ENCODE results near the gene PARP11. TPM values are rescaled to one million over a fixed set of nuclear protein-coding genes. Genes with fewer than 3 reads are reported as not detected.
"Not testable (repeated sequence)": the region's sequence is repeated elsewhere in the genome, so short reads cannot be mapped to it uniquely, and the experiment has no call there.

The PARP11 gene
- total RNA-seq, 1 donor from 2014 or later, result 19.0 TPM

DNA sequence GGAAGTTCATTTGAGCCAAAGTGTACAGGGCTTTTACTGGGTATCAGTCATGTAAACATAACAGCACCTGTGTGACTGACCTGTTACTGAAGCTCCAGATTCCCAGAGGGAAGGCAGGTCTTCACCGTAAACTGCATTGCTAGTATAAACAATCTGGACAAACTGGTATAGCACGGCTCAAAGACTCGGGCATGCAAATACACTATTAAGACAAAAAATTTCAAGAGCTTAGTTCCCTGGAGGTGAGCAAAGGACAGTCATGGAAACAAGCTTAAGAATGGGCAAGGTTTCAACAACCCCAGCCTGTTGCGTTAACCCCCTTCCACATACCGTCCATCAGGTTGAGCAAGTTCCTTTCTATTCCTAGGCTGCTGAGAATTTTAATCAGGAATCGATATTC lies 9.4 kb downstream of the PARP11 start:
- no peaks in the 10 kb centered on the region for H3K27me3 Mint-ChIP-seq (ENCODE audit: unreplicated experiment)
- DNase-seq, result no peak
- peaks cover 1% of the 10 kb centered on the region for H3K9me3 Mint-ChIP-seq (ENCODE audit: unreplicated experiment)
- no peaks in the 10 kb centered on the region for H3K4me1 Mint-ChIP-seq (ENCODE audit: low read depth, unreplicated experiment)
- TF ChIP-seq, protein P1, sequence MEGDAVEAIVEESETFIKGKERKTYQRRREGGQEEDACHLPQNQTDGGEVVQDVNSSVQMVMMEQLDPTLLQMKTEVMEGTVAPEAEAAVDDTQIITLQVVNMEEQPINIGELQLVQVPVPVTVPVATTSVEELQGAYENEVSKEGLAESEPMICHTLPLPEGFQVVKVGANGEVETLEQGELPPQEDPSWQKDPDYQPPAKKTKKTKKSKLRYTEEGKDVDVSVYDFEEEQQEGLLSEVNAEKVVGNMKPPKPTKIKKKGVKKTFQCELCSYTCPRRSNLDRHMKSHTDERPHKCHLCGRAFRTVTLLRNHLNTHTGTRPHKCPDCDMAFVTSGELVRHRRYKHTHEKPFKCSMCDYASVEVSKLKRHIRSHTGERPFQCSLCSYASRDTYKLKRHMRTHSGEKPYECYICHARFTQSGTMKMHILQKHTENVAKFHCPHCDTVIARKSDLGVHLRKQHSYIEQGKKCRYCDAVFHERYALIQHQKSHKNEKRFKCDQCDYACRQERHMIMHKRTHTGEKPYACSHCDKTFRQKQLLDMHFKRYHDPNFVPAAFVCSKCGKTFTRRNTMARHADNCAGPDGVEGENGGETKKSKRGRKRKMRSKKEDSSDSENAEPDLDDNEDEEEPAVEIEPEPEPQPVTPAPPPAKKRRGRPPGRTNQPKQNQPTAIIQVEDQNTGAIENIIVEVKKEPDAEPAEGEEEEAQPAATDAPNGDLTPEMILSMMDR (IDR thresholded peaks at IDR 0.05; ENCODE audit: partially characterized antibody, unreplicated experiment), result no peak
- H3K36me3 Mint-ChIP-seq (ENCODE audit: unreplicated experiment), result peaks cover 20% of the 10 kb centered on the region
- H3K27ac Mint-ChIP-seq (ENCODE audit: unreplicated experiment), result no peak overlapping the region
- H3K4me3 Mint-ChIP-seq (ENCODE audit: unreplicated experiment), result no peak overlapping the region

DNA sequence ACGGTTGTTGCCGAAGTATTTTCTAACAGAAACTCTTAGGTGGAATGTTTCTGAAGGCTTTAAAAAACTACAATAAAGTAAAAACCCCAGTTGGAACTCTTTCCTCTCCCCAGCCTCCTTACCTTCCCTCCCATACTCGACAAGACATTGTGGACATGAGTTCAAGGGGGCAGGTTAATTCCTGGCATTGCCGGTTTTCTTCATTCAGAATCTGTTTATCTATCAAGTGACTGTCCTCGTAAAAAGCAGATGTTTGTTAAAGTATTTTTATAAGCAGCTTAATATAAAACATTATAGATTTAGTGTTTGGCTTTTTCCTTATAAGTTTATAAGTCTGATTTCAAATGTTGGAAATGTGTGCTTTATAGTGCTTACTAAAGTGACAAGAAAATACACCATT lies 30.7 kb downstream of the PARP11 start:
- no peaks in the 10 kb centered on the region for H3K27me3 Mint-ChIP-seq (ENCODE audit: unreplicated experiment)
- H3K36me3 Mint-ChIP-seq (ENCODE audit: unreplicated experiment), result peaks cover 27% of the 10 kb centered on the region

DNA sequence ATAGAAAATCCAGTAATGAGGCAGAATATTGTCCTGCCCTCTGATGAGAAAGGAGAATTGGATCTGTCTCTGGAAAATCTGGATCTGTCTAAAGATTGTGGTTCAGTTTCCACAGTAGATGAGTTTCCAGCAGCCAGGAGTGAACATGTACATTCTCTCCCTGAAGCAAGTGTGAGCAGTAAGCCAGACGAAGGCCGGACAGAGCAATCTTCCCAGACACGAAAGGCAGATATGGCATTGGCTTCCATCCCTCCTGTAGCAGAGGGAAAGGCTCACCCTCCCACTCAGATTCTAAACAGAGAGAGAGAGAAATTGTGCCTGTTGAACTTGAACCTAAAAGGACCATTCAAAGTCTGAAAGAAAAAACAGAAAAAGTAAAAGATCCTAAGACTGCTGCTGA lies 31.4 kb downstream of the PARP11 start:
- DNase-seq, result no peak
- Mint-ChIP-seq H3K9me3 (ENCODE audit: unreplicated experiment) (no peaks in the 10 kb centered on the region), H3K4me3 (ENCODE audit: unreplicated experiment) (no peak overlapping the region), H3K36me3 (ENCODE audit: unreplicated experiment) (peaks cover 22% of the 10 kb centered on the region), H3K27me3 (ENCODE audit: unreplicated experiment) (no peaks in the 10 kb centered on the region), H3K4me1 (ENCODE audit: low read depth, unreplicated experiment) (no peaks in the 10 kb centered on the region), H3K27ac (ENCODE audit: unreplicated experiment) (no peak overlapping the region)
- TF ChIP-seq, protein P1 (IDR thresholded peaks at IDR 0.05; ENCODE audit: partially characterized antibody, unreplicated experiment), result no peak

More for the DNA sequence above, 30.7 kb downstream of the PARP11 start:
- no peak overlapping the region for H3K27ac Mint-ChIP-seq (ENCODE audit: unreplicated experiment)
- H3K4me1 Mint-ChIP-seq (ENCODE audit: low read depth, unreplicated experiment), result no peaks in the 10 kb centered on the region
- TF ChIP-seq, protein P1 (IDR thresholded peaks at IDR 0.05; ENCODE audit: partially characterized antibody, unreplicated experiment), result no peak
- H3K4me3 Mint-ChIP-seq (ENCODE audit: unreplicated experiment), result no peak overlapping the region
- no peak for DNase-seq
- H3K9me3 Mint-ChIP-seq (ENCODE audit: unreplicated experiment), result no peaks in the 10 kb centered on the region

DNA sequence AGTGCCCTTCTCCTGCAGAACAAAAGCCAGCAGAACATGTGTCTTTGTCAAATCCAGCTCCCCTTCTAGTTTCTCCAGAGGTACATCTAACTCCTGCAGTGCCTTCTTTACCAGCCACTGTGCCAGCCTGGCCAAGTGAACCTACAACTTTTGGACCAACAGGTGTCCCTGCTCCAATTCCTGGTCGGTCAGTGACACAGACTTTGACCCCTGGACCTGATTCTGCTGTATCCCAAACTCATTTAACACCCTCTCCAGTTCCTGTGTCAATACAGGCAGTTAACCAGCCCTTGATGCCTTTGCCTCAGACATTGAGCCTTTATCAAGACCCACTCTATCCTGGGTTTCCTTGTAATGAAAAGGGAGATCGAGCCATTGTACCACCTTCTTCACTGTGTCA lies 32.4 kb downstream of the PARP11 start:
- H3K4me1 Mint-ChIP-seq (ENCODE audit: low read depth, unreplicated experiment); H3K27me3 Mint-ChIP-seq (ENCODE audit: unreplicated experiment); H3K9me3 Mint-ChIP-seq (ENCODE audit: unreplicated experiment); H3K4me3 Mint-ChIP-seq (ENCODE audit: unreplicated experiment); DNase-seq; H3K27ac Mint-ChIP-seq (ENCODE audit: unreplicated experiment): not testable (repeated sequence)
- H3K36me3 Mint-ChIP-seq (ENCODE audit: unreplicated experiment), result peaks cover 22% of the 10 kb centered on the region

DNA sequence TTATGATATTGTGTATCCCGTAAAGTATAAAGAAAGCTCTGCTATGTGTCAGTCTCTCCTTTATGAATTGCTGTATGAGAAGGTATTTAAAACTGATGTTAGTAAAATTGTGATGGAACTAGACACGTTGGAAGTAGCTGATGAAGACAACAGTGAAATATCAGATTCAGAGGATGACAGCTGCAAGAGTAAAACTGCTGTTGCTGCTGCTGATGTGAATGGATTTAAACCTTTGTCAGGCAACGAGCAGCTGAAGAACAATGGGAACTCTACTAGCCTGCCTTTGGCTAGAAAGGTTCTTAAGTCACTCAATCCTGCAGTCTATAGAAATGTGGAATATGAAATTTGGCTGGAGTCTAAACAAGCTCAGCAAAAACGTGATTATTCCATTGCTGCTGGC lies 33.5 kb downstream of the PARP11 start:
- DNase-seq; H3K4me1 Mint-ChIP-seq (ENCODE audit: low read depth, unreplicated experiment); H3K27ac Mint-ChIP-seq (ENCODE audit: unreplicated experiment); H3K27me3 Mint-ChIP-seq (ENCODE audit: unreplicated experiment); H3K9me3 Mint-ChIP-seq (ENCODE audit: unreplicated experiment); H3K4me3 Mint-ChIP-seq (ENCODE audit: unreplicated experiment): not testable (repeated sequence)
- peaks cover 22% of the 10 kb centered on the region for H3K36me3 Mint-ChIP-seq (ENCODE audit: unreplicated experiment)

DNA sequence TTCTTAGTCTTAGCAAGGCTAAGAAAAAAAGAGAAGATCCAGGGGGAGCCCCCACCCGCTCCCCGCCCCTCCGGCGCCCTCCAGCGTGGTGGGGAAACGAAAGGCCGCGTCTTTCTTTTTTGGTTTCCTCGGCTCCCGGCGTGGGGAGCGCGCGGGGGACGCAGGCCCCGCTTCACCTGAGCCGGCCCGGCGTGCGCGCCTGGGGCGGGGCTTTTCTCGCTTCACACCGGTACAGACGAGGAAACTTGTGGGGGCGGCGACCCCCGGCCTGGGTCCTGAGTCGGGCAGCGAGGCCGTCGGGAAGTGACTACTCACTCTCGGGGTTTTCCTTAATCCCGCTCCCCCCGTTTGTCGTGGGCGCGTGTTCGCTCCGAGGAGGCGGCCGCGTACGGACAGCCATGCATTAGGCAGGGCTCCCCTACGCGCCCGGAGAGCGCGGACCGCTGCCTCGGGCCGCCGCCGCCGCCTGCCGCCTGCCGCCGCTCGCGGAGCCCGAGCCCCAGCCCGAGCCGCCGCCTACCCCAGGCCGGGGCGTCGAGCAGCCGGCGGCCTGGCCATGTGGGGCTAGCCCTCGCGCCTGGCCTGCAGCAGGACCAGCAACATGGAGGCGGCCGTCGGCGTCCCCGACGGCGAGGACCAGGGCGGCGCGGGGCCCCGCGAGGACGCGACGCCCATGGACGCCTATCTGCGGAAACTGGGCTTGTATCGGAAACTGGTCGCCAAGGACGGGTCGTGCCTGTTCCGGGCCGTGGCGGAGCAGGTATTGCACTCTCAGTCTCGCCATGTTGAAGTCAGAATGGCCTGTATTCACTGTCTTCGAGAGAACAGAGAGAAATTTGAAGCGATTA lies 34.3 kb downstream of the PARP11 start:
- DNase-seq; H3K4me1 Mint-ChIP-seq (ENCODE audit: low read depth, unreplicated experiment); H3K27me3 Mint-ChIP-seq (ENCODE audit: unreplicated experiment); H3K27ac Mint-ChIP-seq (ENCODE audit: unreplicated experiment); H3K9me3 Mint-ChIP-seq (ENCODE audit: unreplicated experiment); H3K4me3 Mint-ChIP-seq (ENCODE audit: unreplicated experiment): not testable (repeated sequence)
- H3K36me3 Mint-ChIP-seq (ENCODE audit: unreplicated experiment), result peaks cover 22% of the 10 kb centered on the region
